ENCODE results near the gene MACROD2. TPM values are rescaled to one million over a fixed set of nuclear protein-coding genes. Genes with fewer than 3 reads are reported as not detected.

The MACROD2 gene
- total RNA-seq, 6 experiments from 2014 or later, result 0.05 to 0.57 (median 0.11) TPM; not detected in 1

GRCh38 chr20:15075586-15075985, 1080.3 kb downstream of the MACROD2 start:
- Mint-ChIP-seq H3K9me3 (peaks cover 9% of the 10 kb centered on the region), H3K27ac (no peak overlapping the region), H3K36me3 (ENCODE audit: low read depth) (no peaks in the 10 kb centered on the region), H3K27me3 (ENCODE audit: insufficient read depth) (no peaks in the 10 kb centered on the region; the same call in 1 of the 2 replicates), H3K4me3 (no peak overlapping the region), H3K4me1 (ENCODE audit: low read depth) (no peaks in the 10 kb centered on the region)
- no peak for DNase-seq
- TF ChIP-seq CTCF (IDR thresholded peaks at IDR 0.05), result no peak

- Mint-ChIP-seq H3K27ac (no peak overlapping the region), H3K27me3 (ENCODE audit: insufficient read depth) (no peaks in the 10 kb centered on the region; the same call in 1 of the 2 replicates), H3K4me1 (ENCODE audit: low read depth) (no peaks in the 10 kb centered on the region)
Observed at GRCh38 chr20:15076785-15077184, 1081.5 kb downstream of the MACROD2 start.

GRCh38 chr20:15077733-15078250, 1082.5 kb downstream of the MACROD2 start:
- H3K27ac Mint-ChIP-seq, result no peak overlapping the region
- H3K4me3 Mint-ChIP-seq, result no peak overlapping the region

More at GRCh38 chr20:15076785-15077184, 1081.5 kb downstream of the MACROD2 start:
- no peak for TF ChIP-seq CTCF (IDR thresholded peaks at IDR 0.05)
- no peak overlapping the region for H3K4me3 Mint-ChIP-seq
- peaks cover 3% of the 10 kb centered on the region for H3K9me3 Mint-ChIP-seq
- no peaks in the 10 kb centered on the region for H3K36me3 Mint-ChIP-seq (ENCODE audit: low read depth)
- DNase-seq, result no peak

GRCh38 chr20:15079594-15080340, 1084.5 kb downstream of the MACROD2 start:
- no peak for DNase-seq
- H3K36me3 Mint-ChIP-seq (ENCODE audit: low read depth), result no peaks in the 10 kb centered on the region
- no peak for TF ChIP-seq CTCF (IDR thresholded peaks at IDR 0.05)
- H3K27ac Mint-ChIP-seq, result no peak overlapping the region
- no peak overlapping the region for H3K4me3 Mint-ChIP-seq
- no peaks in the 10 kb centered on the region; the same call in 1 of the 2 replicates for H3K27me3 Mint-ChIP-seq (ENCODE audit: insufficient read depth)
- H3K4me1 Mint-ChIP-seq (ENCODE audit: low read depth), result no peaks in the 10 kb centered on the region
- peaks cover 12% of the 10 kb centered on the region for H3K9me3 Mint-ChIP-seq

More at GRCh38 chr20:15077733-15078250, 1082.5 kb downstream of the MACROD2 start:
- Mint-ChIP-seq H3K9me3 (peaks cover 8% of the 10 kb centered on the region), H3K36me3 (ENCODE audit: low read depth) (no peaks in the 10 kb centered on the region), H3K4me1 (ENCODE audit: low read depth) (no peaks in the 10 kb centered on the region), H3K27me3 (ENCODE audit: insufficient read depth) (no peaks in the 10 kb centered on the region; the same call in 1 of the 2 replicates)
- TF ChIP-seq CTCF (IDR thresholded peaks at IDR 0.05), result no peak
- DNase-seq, result no peak

- no peaks in the 10 kb centered on the region for H3K36me3 Mint-ChIP-seq (ENCODE audit: low read depth)
- H3K27ac Mint-ChIP-seq, result no peak overlapping the region
- no peaks in the 10 kb centered on the region; the same call in 1 of the 2 replicates for H3K27me3 Mint-ChIP-seq (ENCODE audit: insufficient read depth)
- DNase-seq, result no peak
- H3K9me3 Mint-ChIP-seq, result peaks cover 15% of the 10 kb centered on the region
- no peaks in the 10 kb centered on the region for H3K4me1 Mint-ChIP-seq (ENCODE audit: low read depth)
- H3K4me3 Mint-ChIP-seq, result no peak overlapping the region
- TF ChIP-seq CTCF (IDR thresholded peaks at IDR 0.05), result no peak
Observed at GRCh38 chr20:15081261-15081660, 1085.9 kb downstream of the MACROD2 start.
